ENCODE results near the gene NDUFV1.
"Not testable (repeated sequence)": the region's sequence is repeated elsewhere in the genome, so short reads cannot be mapped to it uniquely, and the experiment has no call there.

NDUFV1 gene

DNA sequence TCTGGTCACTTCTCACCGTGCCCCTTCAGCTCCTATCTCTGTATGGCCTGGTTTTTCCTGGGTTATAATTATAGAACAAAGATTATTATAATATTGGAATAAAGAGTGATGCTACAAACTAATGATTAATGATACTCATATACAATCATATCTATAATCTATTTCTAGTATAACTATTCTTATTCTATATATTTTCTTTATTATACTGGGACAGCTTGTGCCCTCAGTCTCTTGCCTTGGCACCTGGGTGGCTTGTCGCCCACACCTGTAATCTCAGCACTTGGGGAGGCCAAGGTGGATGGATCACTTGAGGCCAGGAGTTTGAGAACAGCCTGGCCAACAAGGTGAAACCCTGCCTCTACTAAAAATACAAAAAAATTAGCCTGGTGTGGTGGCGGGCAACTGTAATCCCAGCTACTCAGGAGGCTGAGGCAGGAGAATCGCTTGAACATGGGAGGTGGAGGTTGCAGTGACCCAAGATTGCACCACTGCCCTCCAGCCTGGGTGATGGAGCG lies 53.0 kb downstream of the NDUFV1 start:
- not testable (repeated sequence) for DNase-seq

DNA sequence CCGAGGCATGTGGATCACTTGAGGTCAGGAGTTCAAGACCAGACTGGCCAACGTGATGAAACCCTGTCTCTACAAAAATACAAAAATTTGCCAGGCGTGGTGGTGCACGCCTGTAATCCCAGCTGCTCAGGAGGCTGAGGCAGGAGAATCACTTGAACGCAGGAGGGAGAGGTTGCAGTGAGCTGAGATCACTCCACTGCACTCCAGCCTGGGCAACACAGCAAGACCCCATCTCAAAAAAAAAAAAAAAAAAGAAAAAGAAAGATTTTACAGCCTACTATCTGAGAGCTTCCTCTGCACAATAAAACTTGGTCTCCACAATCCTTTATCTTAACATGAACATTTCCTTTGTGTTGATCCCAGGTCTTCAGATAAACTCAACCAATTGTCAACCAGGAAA lies 54.0 kb downstream of the NDUFV1 start:
- not testable (repeated sequence) for DNase-seq

Data from NCI-H2029 treated with DMSO at 0.1 percent for 48 hours (cell line).